ENCODE data around the gene ZNF154. TPM values are rescaled to one million over a fixed set of nuclear protein-coding genes. Genes with fewer than 3 reads are reported as not detected.

Gene ZNF154
- 1 to 10 TPM; 1.4 to 7.3 (median 2.4) TPM for total RNA-seq

DNA sequence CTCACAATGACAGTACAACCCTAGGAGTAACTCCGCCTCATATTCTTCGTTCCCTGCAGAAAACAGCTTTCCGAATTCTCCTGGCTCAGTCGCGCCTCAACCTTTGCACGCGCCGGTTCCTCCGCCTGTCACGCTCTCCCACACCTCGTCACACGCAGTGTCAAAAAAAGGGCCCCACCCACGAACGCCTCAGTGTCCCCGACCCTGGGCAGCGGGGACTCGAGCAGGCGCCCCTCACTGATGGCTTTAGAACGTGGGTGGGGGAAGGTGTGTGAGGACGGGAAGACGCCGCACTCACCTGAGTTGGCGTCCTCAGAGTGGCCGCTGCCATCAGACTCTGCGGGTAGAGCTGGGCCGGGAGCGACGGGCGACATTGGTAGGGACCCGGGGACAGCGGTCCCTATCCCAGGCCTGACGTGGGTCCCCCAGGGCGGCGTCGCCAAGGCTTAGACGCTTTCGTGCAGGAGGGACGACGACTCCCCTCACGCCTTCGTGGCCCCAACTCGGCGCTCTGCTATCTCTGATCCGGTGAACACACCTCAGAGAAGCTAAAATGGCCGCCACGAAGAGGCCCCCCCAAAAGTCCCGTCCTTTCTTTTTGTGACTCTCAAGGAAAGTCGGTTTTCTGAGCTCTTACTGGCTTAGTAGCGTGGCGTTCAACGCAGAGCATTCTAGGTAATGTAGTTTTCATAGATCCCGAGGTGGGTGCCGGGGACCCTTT lies at the start of gene ZNF154:
TSS of gene ZNF154 (minus strand) at position 564 of the 721 bp plus-strand sequence. CDS start at position 331, 233 bp downstream.
- H3K36me3 ChIP-seq: peaks cover 0 to 6% (median 0%) of the 10 kb centered on the region in 4 donors
- peaks cover 32 to 94% (median 76%) of the 10 kb centered on the region in 4 donors for H3K9me3 ChIP-seq
- peak; percentile 16 to 26 for ATAC-seq (ENCODE audit: low FRiP score in 2 of 2)
- H3K4me1 ChIP-seq: peaks cover 0 to 7% (median 2%) of the 10 kb centered on the region in 4 donors
- no peak for TF ChIP-seq POLR2AphosphoS5 (IDR thresholded peaks at IDR 0.05)
- peak in 1 of 4 donors; percentile 21 for TF ChIP-seq POLR2A (IDR thresholded peaks at IDR 0.05)
- no peaks in the 10 kb centered on the region for H3K27me3 ChIP-seq
- peak within 1 kb of the TSS; percentile 57 to 87 (median 73) for H3K27ac ChIP-seq
- DNase-seq: peak; percentile 20 to 78
- 3 to 9% methylated on average over 38 to 53 of the region's 53 CpGs for WGBS, 2 donors
- H3K4me3 ChIP-seq: peak within 1 kb of the TSS; percentile 3 to 56 (median 44)

GRCh38 chr19:57757941-57758340 lies 48.9 kb upstream of the ZNF154 start:
- ATAC-seq (ENCODE audit: low FRiP score in 2 of 2): no peak

GRCh38 chr19:57755031-57755430 lies 46.0 kb upstream of the ZNF154 start:
- H3K4me3 ChIP-seq: no peak overlapping the region
- TF ChIP-seq, protein P1, sequence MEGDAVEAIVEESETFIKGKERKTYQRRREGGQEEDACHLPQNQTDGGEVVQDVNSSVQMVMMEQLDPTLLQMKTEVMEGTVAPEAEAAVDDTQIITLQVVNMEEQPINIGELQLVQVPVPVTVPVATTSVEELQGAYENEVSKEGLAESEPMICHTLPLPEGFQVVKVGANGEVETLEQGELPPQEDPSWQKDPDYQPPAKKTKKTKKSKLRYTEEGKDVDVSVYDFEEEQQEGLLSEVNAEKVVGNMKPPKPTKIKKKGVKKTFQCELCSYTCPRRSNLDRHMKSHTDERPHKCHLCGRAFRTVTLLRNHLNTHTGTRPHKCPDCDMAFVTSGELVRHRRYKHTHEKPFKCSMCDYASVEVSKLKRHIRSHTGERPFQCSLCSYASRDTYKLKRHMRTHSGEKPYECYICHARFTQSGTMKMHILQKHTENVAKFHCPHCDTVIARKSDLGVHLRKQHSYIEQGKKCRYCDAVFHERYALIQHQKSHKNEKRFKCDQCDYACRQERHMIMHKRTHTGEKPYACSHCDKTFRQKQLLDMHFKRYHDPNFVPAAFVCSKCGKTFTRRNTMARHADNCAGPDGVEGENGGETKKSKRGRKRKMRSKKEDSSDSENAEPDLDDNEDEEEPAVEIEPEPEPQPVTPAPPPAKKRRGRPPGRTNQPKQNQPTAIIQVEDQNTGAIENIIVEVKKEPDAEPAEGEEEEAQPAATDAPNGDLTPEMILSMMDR (IDR thresholded peaks at IDR 0.05): no peak
- TF ChIP-seq POLR2A (IDR thresholded peaks at IDR 0.05) (no peak), EP300 (IDR thresholded peaks at IDR 0.05) (no peak), POLR2AphosphoS5 (IDR thresholded peaks at IDR 0.05) (no peak)
- 87% methylated on average over 4 of the region's 4 CpGs for WGBS, 2 donors
- H3K36me3 ChIP-seq: peaks cover 42 to 99% (median 85%) of the 10 kb centered on the region in 4 donors
- no peaks in the 10 kb centered on the region for H3K27me3 ChIP-seq
- no peaks in the 10 kb centered on the region for H3K4me1 ChIP-seq
- peaks cover 68 to 96% (median 91%) of the 10 kb centered on the region in 4 donors for H3K9me3 ChIP-seq
- no peak overlapping the region for H3K27ac ChIP-seq
- ATAC-seq (ENCODE audit: low FRiP score in 2 of 2): no peak
- DNase-seq: no peak

More at GRCh38 chr19:57757941-57758340, 48.9 kb upstream of the ZNF154 start:
- Histone ChIP-seq H3K27ac (no peak overlapping the region), H3K36me3 (peaks cover 20 to 88% (median 66%) of the 10 kb centered on the region in 4 donors), H3K9me3 (peaks cover 43 to 87% (median 68%) of the 10 kb centered on the region in 4 donors), H3K4me3 (no peak overlapping the region), H3K4me1 (no peaks in the 10 kb centered on the region), H3K27me3 (no peaks in the 10 kb centered on the region)
- no peak for TF ChIP-seq EP300 (IDR thresholded peaks at IDR 0.05)
- TF ChIP-seq POLR2AphosphoS5 (IDR thresholded peaks at IDR 0.05): no peak
- TF ChIP-seq, protein P1 (IDR thresholded peaks at IDR 0.05): no peak
- TF ChIP-seq POLR2A (IDR thresholded peaks at IDR 0.05): no peak
- 91 to 92% methylated on average over 2 of the region's 2 CpGs for WGBS, 2 donors
- no peak for DNase-seq

DNA sequence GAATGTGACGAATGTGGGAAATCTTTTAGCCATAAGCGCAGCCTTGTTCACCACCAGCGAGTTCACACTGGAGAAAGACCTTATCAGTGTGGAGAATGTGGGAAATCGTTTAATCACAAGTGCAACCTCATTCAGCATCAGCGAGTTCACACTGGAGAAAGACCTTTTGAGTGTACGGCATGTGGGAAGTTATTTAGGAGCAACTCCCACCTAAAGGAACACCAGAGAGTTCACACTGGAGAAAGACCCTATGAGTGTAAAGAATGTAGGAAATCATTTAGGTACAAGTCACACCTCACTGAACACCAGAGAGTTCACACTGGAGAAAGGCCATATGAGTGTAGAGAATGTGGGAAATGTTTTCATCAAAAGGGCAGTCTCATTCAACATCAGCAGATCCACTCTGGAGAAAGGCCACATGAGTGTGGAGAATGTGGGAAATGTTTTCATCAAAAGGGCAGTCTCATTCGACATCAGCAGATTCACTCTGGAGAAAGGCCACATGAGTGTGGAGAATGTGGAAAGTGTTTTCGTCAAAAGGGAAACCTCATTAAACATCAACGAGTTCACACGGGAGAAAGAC lies 45.2 kb upstream of the ZNF154 start:
- Histone ChIP-seq H3K36me3 (peaks cover 42 to 99% (median 84%) of the 10 kb centered on the region in 4 donors), H3K4me1 (no peaks in the 10 kb centered on the region), H3K4me3 (no peak overlapping the region), H3K9me3 (peaks cover 77 to 96% (median 94%) of the 10 kb centered on the region in 4 donors), H3K27ac (no peak overlapping the region), H3K27me3 (no peaks in the 10 kb centered on the region)
- 96% methylated on average over 10 of the region's 10 CpGs for whole genome bisulfite sequencing, 2 donors
- ATAC-seq (ENCODE audit: low FRiP score in 2 of 2): no peak
- DNase-seq: no peak
- TF ChIP-seq POLR2A (IDR thresholded peaks at IDR 0.05) (no peak), EP300 (IDR thresholded peaks at IDR 0.05) (no peak), POLR2AphosphoS5 (IDR thresholded peaks at IDR 0.05) (no peak)
- TF ChIP-seq, protein P1 (IDR thresholded peaks at IDR 0.05): no peak

DNA sequence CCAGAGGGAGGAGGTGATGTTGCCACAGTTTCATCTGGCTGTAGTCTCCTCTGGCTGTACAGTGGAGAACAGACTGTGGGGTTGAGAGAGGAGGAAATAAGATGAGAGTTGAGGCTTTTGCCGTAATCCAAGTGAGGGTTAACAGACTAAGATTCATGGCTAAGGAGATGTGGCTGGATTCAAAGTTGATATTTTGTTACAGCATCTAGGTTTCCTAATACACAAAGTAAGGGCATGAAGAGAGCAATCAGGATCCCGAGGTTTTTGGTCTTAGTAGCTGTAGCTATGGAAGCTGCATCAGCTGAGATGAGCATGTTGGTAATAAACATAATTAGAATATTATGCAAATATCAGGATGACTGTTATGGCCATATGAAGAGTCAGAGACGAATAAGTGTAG lies 39.0 kb upstream of the ZNF154 start:
- peaks cover 43 to 56% (median 50%) of the 10 kb centered on the region in 4 donors for H3K9me3 ChIP-seq
- peak overlapping the region in 2 of 4 donors; percentile 91 to 93 for H3K4me3 ChIP-seq
- H3K36me3 ChIP-seq: peaks cover 22 to 49% (median 45%) of the 10 kb centered on the region in 4 donors
- 94% methylated on average over 3 of the region's 3 CpGs for WGBS, 2 donors
- H3K27ac ChIP-seq: no peak overlapping the region
- DNase-seq (no peak), ATAC-seq (ENCODE audit: low FRiP score in 2 of 2) (no peak)
- H3K4me1 ChIP-seq: peaks cover 5 to 18% (median 11%) of the 10 kb centered on the region in 4 donors
- no peaks in the 10 kb centered on the region for H3K27me3 ChIP-seq
- TF ChIP-seq, protein P1 (IDR thresholded peaks at IDR 0.05): no peak
- TF ChIP-seq POLR2A (IDR thresholded peaks at IDR 0.05) (no peak), POLR2AphosphoS5 (IDR thresholded peaks at IDR 0.05) (no peak), EP300 (IDR thresholded peaks at IDR 0.05) (no peak)

Measured in upper lobe of left lung (tissue), 6 donors.